Endothelial cell of umbilical vein (primary cell): ENCODE measurements around the gene USH1G. TPM values are rescaled to one million over a fixed set of nuclear protein-coding genes. Genes with fewer than 3 reads are reported as not detected.

Experiments used
- BruUV-seq: library from RNA; stranded (reverse); fragments of 400-500 nt; replicated peaks from 2 replicates; lab custom pipeline; 2021; lab: Mats Ljungman, UMichigan
- CTCF ChIA-PET: fragments of 300-600, 350-600 bp; sonication (Branson Sonifier 250); formaldehyde crosslinking; loops from one replicate; lab custom pipeline; 2021; ENCODE audit warnings: antibody characterized with exemption, inconsistent platforms; lab: Charles Lee
- POLR2A ChIA-PET: fragments of 300-600, 350-600 bp; sonication (Branson Sonifier 250); formaldehyde crosslinking; loops from one replicate; lab custom pipeline; 2021; ENCODE audit warnings: antibody characterized with exemption, inconsistent platforms; lab: Charles Lee
- DNase-seq: peaks from one replicate; pipeline ENCODE4 v3.0.0-alpha.2; 2011; ENCODE audit warnings: low read depth, low spot score
- FAIRE-seq: peaks from 2 replicates; lab custom pipeline; 2011; peaks lifted over from hg19 to GRCh38; lab: Jason Lieb, UNC
- H2AFZ ChIP-seq: 2 replicates; pipeline ENCODE4 v1.6.0; 2012; ENCODE audit warnings: low read depth, low read length, control low read depth, inconsistent platforms
- H3K27ac ChIP-seq: 2 replicates; pipeline ENCODE4 v1.5.1; 2011; ENCODE audit warnings: low read depth, mild to moderate bottlenecking, control low read depth, low read length, moderate library complexity; ENCODE audit not compliant: insufficient read depth
- H3K27me3 ChIP-seq, 2 experiments: 2 replicates each; pipeline versions ENCODE4 v1.6.0 to v1.6.1; 2011; ENCODE audit warnings: low read length in 2 of 2, mixed read lengths in 1 of 2; ENCODE audit not compliant: control insufficient read depth in 2 of 2, insufficient read depth in 2 of 2
- H3K36me3 ChIP-seq, 2 experiments: 2 replicates in 1 of 2; 3 replicates in 1 of 2; pipeline ENCODE4 v1.5.1; 2011; ENCODE audit warnings: low read length in 2 of 2, mild to moderate bottlenecking in 1 of 2, moderate library complexity in 1 of 2; ENCODE audit not compliant: control insufficient read depth in 2 of 2, insufficient read depth in 2 of 2; ENCODE audit errors: extremely low read depth in 1 of 2
- H3K4me1 ChIP-seq: 3 replicates; pipeline ENCODE4 v1.5.1; 2011; ENCODE audit warnings: mild to moderate bottlenecking, low read length; ENCODE audit not compliant: control insufficient read depth, insufficient read depth; ENCODE audit errors: extremely low read depth
- H3K4me2 ChIP-seq: 2 replicates; pipeline ENCODE4 v1.6.1; 2011; ENCODE audit warnings: low read length, control low read depth, mixed read lengths; ENCODE audit not compliant: insufficient read depth
- H3K4me3 ChIP-seq, 3 experiments: fragments of 200-600 bp in 1 of 3; sonication (generic), shearing (Covaris generic) in 1 of 3; replicated peaks in 1 of 3; 2 replicates each; pipeline ENCODE4 v1.5.1; 2011 to 2016; ENCODE audit warnings: control low read depth in 3 of 3, low read length in 3 of 3, mild to moderate bottlenecking in 2 of 3, inconsistent platforms in 1 of 3, low read depth in 1 of 3, moderate library complexity in 1 of 3; ENCODE audit not compliant: insufficient read depth in 1 of 3
- H3K79me2 ChIP-seq: 2 replicates; pipeline ENCODE4 v1.6.0; 2012; ENCODE audit warnings: low read length, inconsistent platforms; ENCODE audit not compliant: control insufficient read depth, insufficient read depth
- H3K9ac ChIP-seq: replicated peaks from 2 replicates; pipeline ENCODE3; 2011; ENCODE audit warnings: low read length, control low read depth; ENCODE audit not compliant: insufficient read depth; ENCODE audit errors: extremely low read depth
- H3K9me1 ChIP-seq: replicated peaks from 3 replicates; pipeline ENCODE4 v1.6.0; 2011; ENCODE audit warnings: mild to moderate bottlenecking, low read length; ENCODE audit not compliant: control insufficient read depth, insufficient read depth; ENCODE audit errors: extremely low read depth
- H3K9me3 ChIP-seq: replicated peaks from 2 replicates; pipeline ENCODE4 v1.5.1; 2012; ENCODE audit warnings: low read length, inconsistent platforms; ENCODE audit not compliant: control insufficient read depth, insufficient read depth
- H4K20me1 ChIP-seq: replicated peaks from 2 replicates; pipeline ENCODE3; 2011; ENCODE audit warnings: mild to moderate bottlenecking, low read length; ENCODE audit not compliant: control insufficient read depth, insufficient read depth; ENCODE audit errors: extremely low read depth
- EZH2 ChIP-seq: IDR thresholded peaks from 2 replicates; pipeline ENCODE4 v1.6.1; 2012; ENCODE audit warnings: borderline replicate concordance, low read depth, mild to moderate bottlenecking, moderate library complexity, low read length, inconsistent platforms; ENCODE audit not compliant: severe bottlenecking
- FOS ChIP-seq: IDR thresholded peaks from 2 replicates; pipeline ENCODE4 v1.6.1; 2011; ENCODE audit warnings: mild to moderate bottlenecking, low read length, moderate library complexity, borderline replicate concordance; ENCODE audit not compliant: insufficient read depth
- GATA2 ChIP-seq: IDR thresholded peaks from 2 replicates; pipeline ENCODE4 v1.7.0; 2011; ENCODE audit warnings: low read depth, mild to moderate bottlenecking, moderate library complexity, mixed read lengths, low read length; ENCODE audit not compliant: insufficient read length, insufficient read depth
- JUN ChIP-seq: IDR thresholded peaks from 2 replicates; pipeline ENCODE4 v1.6.1; 2011; ENCODE audit warnings: borderline replicate concordance, low read depth; ENCODE audit not compliant: insufficient read length, insufficient read depth
- MYC ChIP-seq: IDR thresholded peaks from one replicate; pipeline ENCODE4 v1.6.1; 2011; ENCODE audit warnings: mild to moderate bottlenecking, low read depth, low read length
- POLR2A ChIP-seq: IDR thresholded peaks from 2 replicates; pipeline ENCODE4 v1.6.1; 2012; ENCODE audit warnings: low read depth, mild to moderate bottlenecking, control low read depth, low read length
- POLR2AphosphoS5 ChIP-seq: IDR thresholded peaks from 2 replicates; pipeline ENCODE4 v1.6.1; 2012; ENCODE audit warnings: low read depth, mild to moderate bottlenecking, control low read depth, low read length, moderate library complexity; ENCODE audit not compliant: insufficient read depth
- dilution Hi-C: fragments of 300-500 bp; cut with MboI; formaldehyde crosslinking; loops from one replicate; pipeline ENCODE4 v1.15.0; 2019; ENCODE audit warnings: low sequenced_read_pairs; ENCODE audit not compliant: extremely low pct_ligation_motif_present
- intact Hi-C: fragments of 100-400 bp; cut with micrococcal nuclease; formaldehyde crosslinking; loops from one replicate; pipeline ENCODE4 v1.10.0; 2022
- polyA plus RNA-seq, 4 experiments: library from polyadenylated mRNA; depleted of rRNA in 3 of 4; stranded (reverse) in 3 of 4; unstranded in 1 of 4; fragments of >200 nt; gene quantifications; 2 replicates each; pipeline versions ENCODE4 v1.2.1 to v1.2.3, GENCODE V29; 2011 to 2012; ENCODE audit warnings: missing spikeins in 1 of 4
- total RNA-seq: library from RNA; stranded (reverse); gene quantifications from 2 replicates; pipeline ENCODE4 v1.2.3, GENCODE V29; 2021
- TF ChIP-seq, protein P1 (sequence below): IDR thresholded peaks from 2 replicates; pipeline ENCODE4 v1.6.1; 2011; ENCODE audit not compliant: insufficient read depth, insufficient read length
- TF ChIP-seq, protein P2 (sequence below), 2 donors: IDR thresholded peaks; 1 replicate in 1 of 2; 2 replicates in 1 of 2; pipeline ENCODE4 v1.5.1; 2011; ENCODE audit warnings: low read length in 2 of 2, mild to moderate bottlenecking in 2 of 2, moderate library complexity in 2 of 2, control low read depth in 1 of 2, inconsistent platforms in 1 of 2, low read depth in 1 of 2; ENCODE audit not compliant: insufficient read depth in 1 of 2; ENCODE audit errors: extremely low read depth in 1 of 2

The USH1G gene
- total and polyA plus RNA-seq, 2 donors (not counting 3 experiments of a cell fraction or from before 2014, with no cell fraction given) = not detected

DNA sequence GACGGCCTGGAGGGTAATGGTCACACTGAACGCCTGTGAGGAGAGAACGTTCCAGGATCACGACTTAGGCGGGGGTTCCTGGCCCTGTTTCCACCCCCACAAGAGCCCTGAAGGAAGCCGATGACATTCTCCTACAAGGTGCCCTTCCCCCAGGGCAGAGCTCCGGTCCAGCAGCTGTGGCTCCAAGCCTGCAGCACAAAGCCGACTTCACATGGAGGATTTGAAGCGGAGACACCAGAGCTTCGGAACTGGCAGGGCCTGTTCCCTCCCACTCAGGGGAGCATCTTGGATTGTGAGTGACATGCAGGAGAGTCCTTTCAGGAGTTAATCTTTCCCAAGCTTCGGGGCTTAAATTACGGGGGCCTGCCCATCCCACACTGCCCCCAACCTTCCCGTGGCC lies 34.6 kb downstream of the USH1G start:
- no peak overlapping the region for H3K9ac ChIP-seq
- no peaks in the 10 kb centered on the region for H3K9me1 ChIP-seq
- no peak overlapping the region for H3K4me3 ChIP-seq
- ChIA-PET POLR2A (interaction anchor here (1.6 kb wide), 1 partner anchor 15 kb away, joined by 3 read pairs; the partner anchor contains the start of gene FDXR), CTCF (interaction anchor here (1.2 kb wide), 1 partner anchor 11 kb away, joined by 3 read pairs; no protein-coding TSS in a partner anchor)
- dilution Hi-C loops = no loop called here
- no peak for DNase-seq
- no peak overlapping the region for H3K4me2 ChIP-seq
- no TSS peak for BruUV-seq
- H3K27ac ChIP-seq = no peak overlapping the region
- no peaks in the 10 kb centered on the region for H3K79me2 ChIP-seq
- intact Hi-C loops = no loop called here
- no peaks in the 10 kb centered on the region for H3K9me3 ChIP-seq
- no peaks in the 10 kb centered on the region for H3K4me1 ChIP-seq
- TF ChIP-seq FOS (no peak), POLR2A (no peak), MYC (no peak), JUN (no peak), GATA2 (no peak), EZH2 (no peak), POLR2AphosphoS5 (no peak)
- TF ChIP-seq, protein P1, sequence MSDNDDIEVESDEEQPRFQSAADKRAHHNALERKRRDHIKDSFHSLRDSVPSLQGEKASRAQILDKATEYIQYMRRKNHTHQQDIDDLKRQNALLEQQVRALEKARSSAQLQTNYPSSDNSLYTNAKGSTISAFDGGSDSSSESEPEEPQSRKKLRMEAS = no peak
- TF ChIP-seq, protein P2, sequence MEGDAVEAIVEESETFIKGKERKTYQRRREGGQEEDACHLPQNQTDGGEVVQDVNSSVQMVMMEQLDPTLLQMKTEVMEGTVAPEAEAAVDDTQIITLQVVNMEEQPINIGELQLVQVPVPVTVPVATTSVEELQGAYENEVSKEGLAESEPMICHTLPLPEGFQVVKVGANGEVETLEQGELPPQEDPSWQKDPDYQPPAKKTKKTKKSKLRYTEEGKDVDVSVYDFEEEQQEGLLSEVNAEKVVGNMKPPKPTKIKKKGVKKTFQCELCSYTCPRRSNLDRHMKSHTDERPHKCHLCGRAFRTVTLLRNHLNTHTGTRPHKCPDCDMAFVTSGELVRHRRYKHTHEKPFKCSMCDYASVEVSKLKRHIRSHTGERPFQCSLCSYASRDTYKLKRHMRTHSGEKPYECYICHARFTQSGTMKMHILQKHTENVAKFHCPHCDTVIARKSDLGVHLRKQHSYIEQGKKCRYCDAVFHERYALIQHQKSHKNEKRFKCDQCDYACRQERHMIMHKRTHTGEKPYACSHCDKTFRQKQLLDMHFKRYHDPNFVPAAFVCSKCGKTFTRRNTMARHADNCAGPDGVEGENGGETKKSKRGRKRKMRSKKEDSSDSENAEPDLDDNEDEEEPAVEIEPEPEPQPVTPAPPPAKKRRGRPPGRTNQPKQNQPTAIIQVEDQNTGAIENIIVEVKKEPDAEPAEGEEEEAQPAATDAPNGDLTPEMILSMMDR (IDR thresholded peaks at IDR 0.05; ENCODE audit: extremely low read depth in 1 of 2, insufficient read depth in 1 of 2, low read depth in 1 of 2, low read length in 2 of 2) = no peak
- H2AFZ ChIP-seq = no peak overlapping the region
- H3K27me3 ChIP-seq = peaks cover 17 to 21% of the 10 kb centered on the region in 2 experiments
- no peaks in the 10 kb centered on the region for H3K36me3 ChIP-seq
- no peaks in the 10 kb centered on the region for H4K20me1 ChIP-seq
- no peak for FAIRE-seq
